Spleen (tissue), 7 donors: ENCODE data around the gene IL12RB2.

Experiments
- POLR2A ChIP-seq, 3 donors: fragments of 450-650 bp; IDR thresholded peaks; one replicate each; pipeline ENCODE4 v1.5.1; 2017; ENCODE audit warnings: antibody characterized with exemption in 3 of 3, mild to moderate bottlenecking in 1 of 3
- TF ChIP-seq, protein P1 (sequence below), 11 experiments: fragments of 200-600 bp in 7 of 11; fragments of 450-650 bp in 4 of 11; sonication (generic) in 4 of 11; IDR thresholded peaks in 8 of 11; conservative IDR thresholded peaks in 3 of 11; 1 replicate in 7 of 11; 2 replicates in 4 of 11; pipeline versions ENCODE4 v1.4.0 to v1.8.0; 2016 to 2021; ENCODE audit warnings: antibody characterized with exemption in 11 of 11, inconsistent platforms in 4 of 11, mild to moderate bottlenecking in 1 of 11
- donor health status: DM: no; HTN: no; CAD: no; lungs with moderate emphysema.
- donor health status: DM: no; HTN: no; CAD: no.
- donor health status: DM: no; HTN: no; CAD: no.

DNA sequence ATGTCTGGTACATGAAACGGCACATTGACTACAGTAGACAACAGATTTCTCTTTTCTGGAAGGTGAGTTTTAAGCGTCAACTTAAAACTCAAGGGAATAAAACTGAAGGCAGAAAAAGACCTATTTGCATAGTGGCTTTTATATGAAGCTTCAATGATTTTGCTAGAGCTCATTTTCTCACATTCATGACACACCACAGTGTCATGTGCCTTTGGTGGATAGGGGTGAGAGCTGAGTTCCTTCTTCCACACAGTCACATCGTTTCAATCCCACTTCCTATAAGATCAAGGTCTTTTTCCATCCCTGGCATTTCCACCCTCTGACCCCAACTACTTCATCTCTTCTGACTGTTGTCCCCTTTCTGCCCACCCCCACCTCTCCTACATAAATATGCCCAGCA, 31.0 kb downstream of the IL12RB2 start:
- no peak for TF ChIP-seq POLR2A (IDR thresholded peaks at IDR 0.05)
- TF ChIP-seq, protein P1, sequence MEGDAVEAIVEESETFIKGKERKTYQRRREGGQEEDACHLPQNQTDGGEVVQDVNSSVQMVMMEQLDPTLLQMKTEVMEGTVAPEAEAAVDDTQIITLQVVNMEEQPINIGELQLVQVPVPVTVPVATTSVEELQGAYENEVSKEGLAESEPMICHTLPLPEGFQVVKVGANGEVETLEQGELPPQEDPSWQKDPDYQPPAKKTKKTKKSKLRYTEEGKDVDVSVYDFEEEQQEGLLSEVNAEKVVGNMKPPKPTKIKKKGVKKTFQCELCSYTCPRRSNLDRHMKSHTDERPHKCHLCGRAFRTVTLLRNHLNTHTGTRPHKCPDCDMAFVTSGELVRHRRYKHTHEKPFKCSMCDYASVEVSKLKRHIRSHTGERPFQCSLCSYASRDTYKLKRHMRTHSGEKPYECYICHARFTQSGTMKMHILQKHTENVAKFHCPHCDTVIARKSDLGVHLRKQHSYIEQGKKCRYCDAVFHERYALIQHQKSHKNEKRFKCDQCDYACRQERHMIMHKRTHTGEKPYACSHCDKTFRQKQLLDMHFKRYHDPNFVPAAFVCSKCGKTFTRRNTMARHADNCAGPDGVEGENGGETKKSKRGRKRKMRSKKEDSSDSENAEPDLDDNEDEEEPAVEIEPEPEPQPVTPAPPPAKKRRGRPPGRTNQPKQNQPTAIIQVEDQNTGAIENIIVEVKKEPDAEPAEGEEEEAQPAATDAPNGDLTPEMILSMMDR (IDR thresholded peaks at IDR 0.05 in 8 of 11, conservative IDR thresholded peaks at IDR 0.05 in 3 of 11): no peak
